Activated naive CD8-positive, alpha-beta T cell (primary cell): ENCODE results near the gene RBM33.

Experiments
- H3K27ac Mint-ChIP-seq: one replicate; pipeline ENCODE4 v1.8.0; 2021; ENCODE audit warnings: mixed read lengths
- H3K27me3 Mint-ChIP-seq: one replicate; pipeline ENCODE4 v1.8.0; 2021; ENCODE audit warnings: mixed read lengths
- H3K36me3 Mint-ChIP-seq: one replicate; pipeline ENCODE4 v1.8.0; 2021; ENCODE audit warnings: mixed read lengths
- H3K4me1 Mint-ChIP-seq: one replicate; pipeline ENCODE4 v1.8.0; 2021; ENCODE audit warnings: low read depth, mixed read lengths
- H3K4me3 Mint-ChIP-seq: one replicate; pipeline ENCODE4 v1.8.0; 2021; ENCODE audit warnings: mild to moderate bottlenecking, mixed read lengths
- H3K9me3 Mint-ChIP-seq: one replicate; pipeline ENCODE4 v1.8.0; 2021; ENCODE audit warnings: low read depth, mixed read lengths

Gene RBM33

DNA sequence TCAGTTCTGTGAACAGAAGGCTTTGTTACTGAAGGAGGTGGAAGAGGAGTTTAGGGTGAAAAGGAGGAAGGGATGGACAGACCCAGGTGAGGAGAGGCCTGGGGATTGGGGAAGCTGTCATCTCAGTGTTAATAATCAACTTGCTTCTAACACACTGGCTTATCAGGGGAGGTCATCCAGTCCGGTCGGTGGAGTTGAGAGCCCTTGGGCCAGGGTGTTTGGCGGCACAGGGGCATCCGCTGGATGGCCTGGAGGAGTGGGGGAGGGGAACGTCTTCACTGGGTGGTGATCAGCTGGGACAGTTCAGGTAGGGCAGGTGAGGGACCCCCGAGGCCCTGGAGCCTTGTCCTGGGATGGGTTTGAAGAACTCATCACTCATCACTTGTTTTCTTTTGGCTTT, 133.9 kb downstream of the RBM33 start:
- Mint-ChIP-seq H3K9me3 (no peaks in the 10 kb centered on the region), H3K4me1 (no peaks in the 10 kb centered on the region), H3K27ac (no peak overlapping the region), H3K36me3 (peaks cover 16% of the 10 kb centered on the region), H3K4me3 (no peak overlapping the region), H3K27me3 (no peaks in the 10 kb centered on the region)

DNA sequence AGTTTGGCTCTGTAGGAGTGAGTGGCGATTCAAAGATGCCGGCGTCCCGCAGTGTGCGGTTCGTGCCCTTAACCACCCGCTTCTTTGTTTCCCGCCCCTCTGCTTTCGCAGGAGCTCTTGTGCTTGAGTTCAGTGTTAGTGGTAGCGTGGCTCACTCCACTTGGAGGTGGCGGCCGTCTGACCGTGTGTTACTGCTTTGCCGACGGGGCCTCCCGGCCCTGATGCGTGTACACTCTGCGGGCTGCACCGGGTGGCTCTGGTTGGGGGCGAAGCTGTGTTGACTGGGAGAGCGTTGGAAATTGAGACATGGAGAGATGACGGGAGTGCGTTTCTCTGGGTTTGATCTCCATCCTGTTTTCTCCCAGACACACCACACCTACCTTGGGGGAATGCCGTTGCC, 136.4 kb downstream of the RBM33 start:
- no peak overlapping the region for H3K4me3 Mint-ChIP-seq
- no peak overlapping the region for H3K27ac Mint-ChIP-seq
- H3K27me3 Mint-ChIP-seq = peaks cover 1% of the 10 kb centered on the region
- peaks cover under 1% of the 10 kb centered on the region for H3K4me1 Mint-ChIP-seq
- H3K36me3 Mint-ChIP-seq = peaks cover 20% of the 10 kb centered on the region
- H3K9me3 Mint-ChIP-seq = no peaks in the 10 kb centered on the region

DNA sequence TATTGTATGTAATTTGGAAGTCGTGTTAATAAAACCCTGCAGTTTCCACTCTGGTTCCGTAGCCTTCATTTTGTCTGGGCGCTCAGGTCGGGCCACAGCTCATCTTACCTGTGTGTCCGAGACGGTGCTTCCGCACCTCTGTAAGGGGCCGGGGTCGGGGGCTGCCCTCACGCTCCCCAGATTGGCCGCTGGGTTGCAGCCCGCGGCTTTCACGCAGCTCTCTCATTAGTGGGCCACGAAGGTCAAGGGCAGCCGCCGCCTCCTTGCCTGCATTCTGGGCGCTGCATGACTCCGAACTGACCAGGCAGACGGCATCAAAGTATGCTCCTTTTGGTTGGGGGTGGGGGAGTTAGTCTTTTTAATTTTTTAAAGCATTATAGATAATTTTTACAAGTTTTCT, 137.0 kb downstream of the RBM33 start:
- Mint-ChIP-seq H3K27ac (no peak overlapping the region), H3K36me3 (peaks cover 19% of the 10 kb centered on the region), H3K4me1 (peaks cover 5% of the 10 kb centered on the region), H3K9me3 (no peaks in the 10 kb centered on the region), H3K27me3 (peaks cover 4% of the 10 kb centered on the region), H3K4me3 (no peak overlapping the region)

DNA sequence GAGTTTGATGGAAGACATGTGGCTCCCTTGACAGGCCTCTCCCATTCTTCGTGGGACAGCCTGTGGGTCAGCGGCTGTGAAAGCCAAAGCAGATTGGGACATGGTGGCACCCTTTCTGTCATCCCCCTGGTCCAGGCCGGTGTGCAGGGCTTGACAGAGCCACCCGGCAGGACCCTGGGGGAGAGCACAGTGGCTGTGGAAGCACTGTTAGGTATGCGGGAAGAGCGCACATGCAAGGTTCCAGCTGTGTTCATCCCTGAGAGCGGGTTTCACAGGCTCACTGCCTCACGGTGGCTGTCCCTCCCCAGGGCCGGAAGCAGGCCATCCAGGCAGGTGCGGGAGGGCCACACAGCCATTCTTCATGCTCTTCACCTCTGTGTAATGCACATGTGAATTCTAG, 138.0 kb downstream of the RBM33 start:
- Mint-ChIP-seq H3K27me3 (peaks cover 4% of the 10 kb centered on the region), H3K4me3 (no peak overlapping the region), H3K27ac (no peak overlapping the region), H3K9me3 (no peaks in the 10 kb centered on the region), H3K36me3 (peaks cover 16% of the 10 kb centered on the region), H3K4me1 (peaks cover 5% of the 10 kb centered on the region)

DNA sequence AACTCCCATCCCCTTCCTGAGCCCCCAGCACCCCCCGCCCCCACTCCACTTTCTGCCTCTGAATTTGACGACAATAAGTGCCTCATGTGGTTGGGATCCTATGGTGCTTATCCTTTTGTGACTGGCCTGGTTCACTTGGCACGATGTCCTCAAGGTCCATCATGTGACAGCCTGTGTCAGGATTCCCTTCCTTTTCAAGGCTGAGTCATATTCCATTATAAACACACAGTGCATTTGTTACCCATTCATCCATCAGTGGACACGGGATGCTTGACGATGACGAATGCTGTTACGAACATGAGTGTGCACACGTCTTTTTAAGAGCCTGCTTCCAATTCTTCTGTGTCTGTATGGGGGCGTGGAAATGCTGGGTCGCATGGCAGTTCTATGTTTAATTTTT, 141.1 kb downstream of the RBM33 start:
- H3K27me3 Mint-ChIP-seq = peaks cover 7% of the 10 kb centered on the region
- H3K4me3 Mint-ChIP-seq = no peak overlapping the region
- H3K9me3 Mint-ChIP-seq = no peaks in the 10 kb centered on the region
- peaks cover 14% of the 10 kb centered on the region for H3K36me3 Mint-ChIP-seq
- H3K27ac Mint-ChIP-seq = no peak overlapping the region
- H3K4me1 Mint-ChIP-seq = peaks cover 10% of the 10 kb centered on the region

DNA sequence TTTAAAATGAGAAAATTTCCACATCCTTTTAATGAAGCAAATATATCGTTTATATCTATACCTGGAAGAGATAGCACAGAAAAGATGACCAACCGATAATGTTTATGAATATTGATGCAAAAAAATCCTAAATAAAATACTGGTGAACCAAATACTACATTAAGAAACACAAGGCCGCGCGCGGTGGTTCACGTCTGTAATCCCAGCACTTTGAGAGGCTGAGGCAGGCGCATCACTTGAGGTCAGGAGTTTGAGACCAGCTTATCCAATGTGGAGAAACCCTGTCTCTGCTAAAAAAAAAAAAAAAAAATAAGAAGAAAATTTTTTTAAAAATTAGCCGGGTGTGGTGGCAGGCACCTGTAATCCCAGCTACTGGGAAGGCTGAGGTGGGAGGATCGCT, 142.0 kb downstream of the RBM33 start:
- peaks cover 11% of the 10 kb centered on the region for H3K36me3 Mint-ChIP-seq
- H3K4me1 Mint-ChIP-seq = peaks cover 10% of the 10 kb centered on the region
- no peaks in the 10 kb centered on the region for H3K9me3 Mint-ChIP-seq
- peaks cover 7% of the 10 kb centered on the region for H3K27me3 Mint-ChIP-seq
- H3K27ac Mint-ChIP-seq = no peak overlapping the region
- H3K4me3 Mint-ChIP-seq = no peak overlapping the region

DNA sequence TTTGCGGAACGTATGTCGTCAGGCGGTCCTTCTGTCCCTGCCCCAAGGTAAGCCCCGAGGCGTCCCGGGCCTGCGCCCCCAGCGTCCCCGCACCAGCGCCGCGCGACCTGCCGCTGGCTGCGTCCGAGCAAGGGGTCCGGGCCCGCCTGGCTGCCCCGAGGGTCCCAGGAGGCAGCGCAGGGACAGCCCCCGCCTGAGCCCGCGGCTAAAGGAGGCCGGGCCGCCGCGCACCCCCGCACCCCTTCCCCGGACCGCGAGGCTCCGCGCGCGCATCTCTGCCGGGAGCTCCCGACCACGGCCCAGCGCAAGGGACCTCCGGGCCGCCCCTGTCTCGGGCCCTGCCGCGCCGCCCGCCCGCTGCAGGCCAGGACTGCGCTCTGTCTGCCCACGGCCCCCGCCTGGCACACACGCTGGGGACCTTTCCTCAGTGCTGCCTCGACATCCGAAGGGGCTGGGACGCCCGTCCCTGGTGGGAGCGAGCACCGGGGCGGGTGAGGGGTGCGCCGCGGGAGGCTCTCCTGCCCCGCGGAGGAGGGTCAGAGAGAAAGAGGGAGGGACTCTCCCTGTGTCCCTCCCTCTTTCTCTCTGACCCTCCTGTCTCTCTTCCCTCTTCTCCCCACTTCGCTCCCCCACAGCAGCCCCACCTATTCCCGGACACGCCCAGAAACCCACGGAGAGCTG, 142.8 kb downstream of the RBM33 start:
- Mint-ChIP-seq H3K27me3 (peaks cover 7% of the 10 kb centered on the region), H3K27ac (no peak overlapping the region), H3K4me3 (peak overlapping the region; percentile 31)

DNA sequence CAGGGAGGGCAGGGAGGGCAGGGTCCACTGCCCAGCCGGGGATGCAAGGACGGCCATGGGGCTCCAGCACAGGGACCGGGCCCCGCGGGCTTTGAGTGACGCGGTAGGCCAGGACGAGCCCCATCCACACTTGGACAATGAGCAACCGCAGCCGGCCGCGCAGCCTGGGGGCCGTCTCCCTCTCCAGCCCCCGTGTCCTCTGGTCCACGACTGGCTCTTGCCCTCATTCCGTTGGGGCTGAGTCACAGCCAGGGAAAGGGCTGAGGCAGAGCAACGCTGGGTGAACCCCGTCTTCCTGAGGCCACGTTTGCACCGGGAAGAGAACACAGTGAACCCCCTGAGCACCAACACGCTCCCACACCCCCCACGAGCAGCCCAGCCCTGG, 144.1 kb downstream of the RBM33 start:
- peaks cover 8% of the 10 kb centered on the region for H3K36me3 Mint-ChIP-seq
- no peak overlapping the region for H3K27ac Mint-ChIP-seq
- no peaks in the 10 kb centered on the region for H3K9me3 Mint-ChIP-seq
- H3K4me1 Mint-ChIP-seq = peaks cover 10% of the 10 kb centered on the region
- peaks cover 7% of the 10 kb centered on the region for H3K27me3 Mint-ChIP-seq
- H3K4me3 Mint-ChIP-seq = no peak overlapping the region

More for the DNA sequence above, 142.8 kb downstream of the RBM33 start:
- Mint-ChIP-seq H3K9me3 (no peaks in the 10 kb centered on the region), H3K4me1 (peaks cover 10% of the 10 kb centered on the region), H3K36me3 (peaks cover 11% of the 10 kb centered on the region)

DNA sequence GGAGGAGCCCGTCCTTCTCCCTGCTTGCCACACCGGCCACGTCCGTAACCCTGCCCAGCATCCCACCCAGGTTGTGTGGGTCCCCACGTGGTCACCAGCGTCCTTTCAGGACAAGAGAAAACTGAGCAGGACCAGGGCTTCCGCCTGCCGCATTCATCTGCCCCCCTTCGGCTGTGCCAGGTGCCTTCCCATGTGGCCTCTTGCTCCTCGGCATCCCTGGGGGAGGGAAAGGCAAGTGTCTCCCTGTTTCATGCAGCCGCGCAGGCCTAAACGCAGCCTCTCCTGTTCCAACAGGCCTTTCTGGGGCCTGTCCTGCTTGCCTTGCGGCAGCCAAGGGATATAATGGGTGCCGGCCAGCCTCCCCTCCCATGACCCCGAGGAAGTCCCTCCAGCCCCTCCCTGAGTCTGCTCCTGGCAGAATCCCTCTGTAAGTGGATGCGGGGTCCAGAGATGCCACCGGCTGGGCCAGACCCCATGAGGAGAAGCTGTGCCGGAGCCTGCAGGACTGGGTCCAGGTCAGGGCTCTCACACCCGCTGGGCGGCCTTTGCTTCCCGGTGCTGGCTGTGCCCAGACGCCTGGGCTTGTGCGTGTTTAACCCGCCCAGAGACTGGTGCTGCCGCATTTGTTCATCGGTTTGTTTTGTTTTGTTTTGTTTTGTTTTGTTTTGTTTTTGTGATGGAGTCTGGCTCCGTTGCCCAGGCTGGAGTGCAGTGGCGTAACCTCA, 144.7 kb downstream of the RBM33 start:
- Mint-ChIP-seq H3K9me3 (no peaks in the 10 kb centered on the region), H3K27ac (no peak overlapping the region), H3K27me3 (peaks cover 7% of the 10 kb centered on the region), H3K4me1 (peaks cover 10% of the 10 kb centered on the region), H3K4me3 (no peak overlapping the region), H3K36me3 (peaks cover 8% of the 10 kb centered on the region)

DNA sequence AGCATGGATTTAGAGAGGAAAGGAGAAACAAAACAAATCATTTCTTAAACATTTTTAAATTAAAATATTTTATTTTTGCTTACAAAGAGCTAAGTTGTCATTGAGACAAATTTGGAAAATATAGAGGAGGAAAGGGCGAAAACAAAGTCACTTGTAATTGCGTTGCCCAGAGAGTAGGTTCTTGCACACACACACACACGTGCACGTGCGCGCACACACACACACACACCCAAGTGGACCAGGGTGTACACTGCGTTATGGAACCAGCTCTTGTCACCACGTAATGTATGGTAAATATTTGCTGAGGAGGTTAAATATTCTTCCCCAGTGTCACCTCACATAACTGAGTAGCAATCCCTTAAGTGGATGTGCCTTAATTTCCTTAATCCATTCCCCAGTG, 146.2 kb downstream of the RBM33 start:
- Mint-ChIP-seq H3K4me1 (peaks cover 10% of the 10 kb centered on the region), H3K27me3 (peaks cover 9% of the 10 kb centered on the region), H3K27ac (no peak overlapping the region), H3K9me3 (no peaks in the 10 kb centered on the region), H3K4me3 (no peak overlapping the region), H3K36me3 (peaks cover 4% of the 10 kb centered on the region)

DNA sequence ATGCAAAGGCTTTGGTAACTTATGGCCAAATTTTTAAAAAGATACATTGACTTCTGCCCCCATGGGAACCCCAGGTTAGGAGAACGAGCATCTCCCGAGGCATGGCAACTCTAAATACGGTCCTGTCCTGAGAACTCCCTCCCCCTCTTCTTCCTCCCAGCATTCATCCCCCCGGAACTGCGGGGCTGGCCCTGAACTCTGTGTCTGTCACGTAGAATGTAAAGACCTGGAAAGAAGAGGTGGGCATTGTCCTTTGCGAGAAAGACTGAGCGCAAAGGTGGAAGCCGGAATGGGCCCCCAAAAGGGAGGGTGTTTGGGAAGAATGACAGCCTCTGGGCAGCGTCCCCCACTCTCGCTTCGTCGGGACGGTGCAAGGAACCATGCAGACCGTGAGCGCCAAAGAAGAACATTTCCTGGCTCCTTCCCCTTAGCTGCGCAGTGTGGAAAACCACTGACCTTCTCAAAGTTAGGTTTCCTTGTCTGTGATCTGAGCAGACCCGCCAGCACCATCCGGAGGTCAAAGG, 146.8 kb downstream of the RBM33 start:
- H3K4me3 Mint-ChIP-seq = no peak overlapping the region
- H3K9me3 Mint-ChIP-seq = no peaks in the 10 kb centered on the region
- peaks cover 5% of the 10 kb centered on the region for H3K4me1 Mint-ChIP-seq
- peaks cover 2% of the 10 kb centered on the region for H3K36me3 Mint-ChIP-seq
- H3K27ac Mint-ChIP-seq = no peak overlapping the region
- H3K27me3 Mint-ChIP-seq = peaks cover 7% of the 10 kb centered on the region

DNA sequence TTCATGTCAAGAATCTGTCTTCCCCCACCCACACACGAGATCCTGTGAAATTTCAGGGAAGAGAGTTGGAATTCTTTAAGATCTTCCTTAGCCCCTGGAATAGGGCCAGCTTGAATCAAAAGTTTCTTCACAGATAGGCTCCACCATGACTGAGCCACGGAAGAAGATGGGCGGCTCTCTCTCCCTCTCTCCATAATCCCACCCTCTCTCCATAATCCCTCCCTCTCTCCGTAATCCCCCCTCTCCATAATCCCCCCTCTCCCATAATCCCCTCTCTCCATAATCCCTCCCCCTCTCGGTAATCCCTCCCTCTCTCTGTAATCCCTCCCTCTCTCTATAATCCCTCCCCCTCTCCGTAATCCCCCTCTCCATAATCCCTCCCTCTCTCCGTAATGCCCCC, 147.4 kb downstream of the RBM33 start:
- no peaks in the 10 kb centered on the region for H3K9me3 Mint-ChIP-seq
- H3K27ac Mint-ChIP-seq = no peak overlapping the region
- no peak overlapping the region for H3K4me3 Mint-ChIP-seq
- peaks cover 7% of the 10 kb centered on the region for H3K27me3 Mint-ChIP-seq
- H3K4me1 Mint-ChIP-seq = peaks cover 5% of the 10 kb centered on the region
- peaks cover 2% of the 10 kb centered on the region for H3K36me3 Mint-ChIP-seq

DNA sequence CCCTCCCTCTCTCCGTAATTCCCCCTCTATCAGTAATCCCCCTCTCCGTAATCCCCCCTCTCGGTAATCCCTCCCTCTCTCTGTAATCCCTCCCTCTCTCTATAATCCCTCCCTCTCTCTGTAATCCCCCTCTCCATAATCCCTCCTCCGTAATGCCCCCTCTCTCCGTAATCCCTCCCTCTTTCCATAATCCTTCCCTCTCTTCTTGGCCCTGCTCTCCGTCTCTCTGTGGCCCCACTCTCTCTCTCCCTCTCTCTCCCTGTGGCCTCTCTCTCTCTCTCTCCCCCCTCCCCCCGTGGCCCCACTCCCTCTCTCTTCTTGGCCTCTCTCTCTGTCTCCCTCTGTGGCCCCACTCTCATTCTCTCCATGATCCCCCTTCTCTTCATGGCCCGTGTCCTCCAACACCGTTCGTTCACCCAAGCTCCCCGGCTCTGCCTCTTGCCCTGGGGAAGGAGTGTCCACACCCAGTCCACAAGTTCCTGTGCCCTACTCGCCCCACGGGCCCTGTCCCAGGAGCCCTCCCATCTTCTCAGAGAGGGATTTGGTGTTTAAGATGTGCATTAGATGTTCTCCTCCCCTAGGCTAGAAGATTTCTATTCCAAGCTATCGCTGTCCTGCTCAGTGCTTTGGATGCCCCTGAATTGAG, 148.0 kb downstream of the RBM33 start:
- H3K36me3 Mint-ChIP-seq = peaks cover 2% of the 10 kb centered on the region
- peaks cover 7% of the 10 kb centered on the region for H3K27me3 Mint-ChIP-seq
- H3K9me3 Mint-ChIP-seq = no peaks in the 10 kb centered on the region
- no peak overlapping the region for H3K4me3 Mint-ChIP-seq
- peaks cover 5% of the 10 kb centered on the region for H3K4me1 Mint-ChIP-seq
- H3K27ac Mint-ChIP-seq = no peak overlapping the region

DNA sequence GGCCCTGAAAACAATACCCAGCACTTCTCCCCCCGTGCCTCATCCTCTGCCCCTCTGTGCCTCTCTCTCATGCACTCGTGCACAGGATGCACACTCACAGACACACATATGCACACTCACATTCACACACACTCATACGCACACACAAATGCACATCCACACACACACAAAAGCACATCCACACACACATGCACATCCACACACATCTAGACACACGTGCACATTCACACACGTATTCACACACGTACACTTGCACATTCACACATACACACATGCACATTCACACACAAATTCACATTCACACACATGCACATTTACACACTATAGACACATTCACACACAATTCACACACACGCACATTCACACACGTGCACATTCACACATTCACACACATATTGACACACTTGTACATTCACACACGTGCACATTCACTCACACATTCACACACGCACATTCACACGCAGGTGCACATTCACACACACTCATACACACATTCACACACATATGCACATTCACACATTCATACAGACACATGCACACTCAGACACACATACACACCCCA, 148.6 kb downstream of the RBM33 start:
- Mint-ChIP-seq H3K27me3 (peaks cover 3% of the 10 kb centered on the region), H3K27ac (no peak overlapping the region), H3K4me3 (no peak overlapping the region), H3K4me1 (no peaks in the 10 kb centered on the region), H3K9me3 (no peaks in the 10 kb centered on the region), H3K36me3 (no peaks in the 10 kb centered on the region)

DNA sequence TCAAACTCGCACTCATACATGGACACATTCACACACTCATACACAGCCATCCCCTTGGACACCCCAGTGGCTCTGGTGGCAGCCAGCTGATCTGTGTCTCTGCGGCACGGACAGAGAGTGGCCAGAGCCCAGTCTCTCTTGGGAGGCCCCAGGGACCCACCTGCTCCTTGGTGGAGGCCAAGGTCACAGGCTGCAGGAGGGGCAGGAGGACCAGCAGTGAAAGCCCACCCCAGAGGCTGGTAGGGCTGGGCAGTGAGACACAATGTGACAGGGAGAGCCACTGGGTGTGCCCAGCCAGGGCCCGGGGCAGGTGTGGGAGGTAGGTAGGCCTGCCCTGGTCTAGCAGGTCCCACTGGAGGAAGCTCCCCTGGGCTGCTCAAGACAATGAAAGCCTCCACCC, 149.3 kb downstream of the RBM33 start:
- Mint-ChIP-seq H3K36me3 (no peaks in the 10 kb centered on the region), H3K27me3 (peaks cover 7% of the 10 kb centered on the region), H3K9me3 (no peaks in the 10 kb centered on the region), H3K27ac (no peak overlapping the region), H3K4me3 (no peak overlapping the region), H3K4me1 (peaks cover 5% of the 10 kb centered on the region)
